ENCODE data around the gene TM2D3. TPM values are rescaled to one million over a fixed set of nuclear protein-coding genes. Genes with fewer than 3 reads are reported as not detected.

TM2D3 gene
- total and polyA plus RNA-seq, 11 donors, result 43.7 to 63.8 (median 49.5) TPM

DNA sequence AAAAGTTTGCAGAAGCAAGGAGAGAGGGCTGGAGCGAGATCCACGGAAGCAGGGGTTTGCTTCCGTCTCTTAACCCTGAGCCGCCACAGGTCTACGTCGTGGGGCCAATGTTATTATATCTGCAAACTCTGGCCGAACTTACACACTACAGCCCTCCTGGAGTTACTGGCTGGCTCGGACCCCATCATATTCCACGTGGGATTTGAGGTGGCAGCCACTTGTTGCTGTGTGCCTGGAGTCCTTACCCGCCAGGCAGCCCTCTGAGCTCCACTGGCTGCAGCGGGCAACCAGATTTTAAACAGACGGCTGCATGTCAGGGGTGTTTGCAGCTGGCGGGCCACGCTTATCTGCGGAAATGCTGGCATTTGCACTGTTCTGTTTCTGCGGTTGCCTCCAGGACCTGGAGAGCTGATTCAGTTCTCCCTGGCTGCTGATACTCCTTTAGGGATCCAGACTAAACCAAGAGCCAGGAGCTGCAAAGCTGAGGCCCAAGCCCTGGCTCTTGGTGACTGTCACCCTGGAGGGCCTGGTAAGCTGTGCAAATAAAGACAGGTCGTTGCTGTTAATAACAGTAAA, 34.7 kb downstream of the TM2D3 start:
- peak in 3 of 4 donors; percentile 10 to 33 (median 25) for ATAC-seq
- Histone ChIP-seq H3K4me3 (no peak overlapping the region), H3K9me3 (no peaks in the 10 kb centered on the region), H3K4me1 (peaks cover 0 to 75% (median 41%) of the 10 kb centered on the region in 12 donors), H3K27ac (peak overlapping the region in 6 of 12 donors; percentile 1 to 43 (median 32)), H3K36me3 (no peaks in the 10 kb centered on the region), H3K27me3 (no peaks in the 10 kb centered on the region)
- intact Hi-C loops (cut with DNase I), result loop anchor here in 1 of 10 donors (5.0 kb wide), 1 partner anchor 90 kb away; no protein-coding TSS in a partner anchor
- peak in 2 of 5 donors; percentile 57 to 59 for DNase-seq
- WGBS, 4 donors, result 72 to 80% (median 77%) methylated on average over 10 to 17 of the region's 17 CpGs
- TF ChIP-seq POLR2A (IDR thresholded peaks at IDR 0.05), result no peak
- TF ChIP-seq, protein P1, sequence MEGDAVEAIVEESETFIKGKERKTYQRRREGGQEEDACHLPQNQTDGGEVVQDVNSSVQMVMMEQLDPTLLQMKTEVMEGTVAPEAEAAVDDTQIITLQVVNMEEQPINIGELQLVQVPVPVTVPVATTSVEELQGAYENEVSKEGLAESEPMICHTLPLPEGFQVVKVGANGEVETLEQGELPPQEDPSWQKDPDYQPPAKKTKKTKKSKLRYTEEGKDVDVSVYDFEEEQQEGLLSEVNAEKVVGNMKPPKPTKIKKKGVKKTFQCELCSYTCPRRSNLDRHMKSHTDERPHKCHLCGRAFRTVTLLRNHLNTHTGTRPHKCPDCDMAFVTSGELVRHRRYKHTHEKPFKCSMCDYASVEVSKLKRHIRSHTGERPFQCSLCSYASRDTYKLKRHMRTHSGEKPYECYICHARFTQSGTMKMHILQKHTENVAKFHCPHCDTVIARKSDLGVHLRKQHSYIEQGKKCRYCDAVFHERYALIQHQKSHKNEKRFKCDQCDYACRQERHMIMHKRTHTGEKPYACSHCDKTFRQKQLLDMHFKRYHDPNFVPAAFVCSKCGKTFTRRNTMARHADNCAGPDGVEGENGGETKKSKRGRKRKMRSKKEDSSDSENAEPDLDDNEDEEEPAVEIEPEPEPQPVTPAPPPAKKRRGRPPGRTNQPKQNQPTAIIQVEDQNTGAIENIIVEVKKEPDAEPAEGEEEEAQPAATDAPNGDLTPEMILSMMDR (IDR thresholded peaks at IDR 0.05), result no peak

GRCh38 chr15:101615986-101616848, 36.0 kb downstream of the TM2D3 start:
- TF ChIP-seq, protein P1 (IDR thresholded peaks at IDR 0.05), result no peak
- TF ChIP-seq POLR2A (IDR thresholded peaks at IDR 0.05), result no peak
- ATAC-seq (peak; percentile 45 to 69 (median 60)), DNase-seq (peak; percentile 60 to 87 (median 81))
- 31 to 39% (median 37%) methylated on average over 24 to 25 of the region's 25 CpGs for WGBS, 4 donors
- Histone ChIP-seq H3K4me1 (peaks cover 0 to 81% (median 41%) of the 10 kb centered on the region in 12 donors), H3K36me3 (no peaks in the 10 kb centered on the region), H3K27me3 (no peaks in the 10 kb centered on the region), H3K9me3 (no peaks in the 10 kb centered on the region), H3K27ac (peak overlapping the region in 8 of 12 donors; percentile 4 to 77 (median 36)), H3K4me3 (peak overlapping the region in 5 of 12 donors; percentile 3 to 22 (median 13))
- intact Hi-C loops (cut with DNase I), result loop anchor here in 1 of 10 donors (5.0 kb wide), 1 partner anchor 89 kb away; no protein-coding TSS in a partner anchor

- H3K4me1 ChIP-seq, result peaks cover 0 to 78% (median 41%) of the 10 kb centered on the region in 12 donors
- peak overlapping the region in 2 of 12 donors; percentile 3 to 12 for H3K4me3 ChIP-seq
- H3K27me3 ChIP-seq, result no peaks in the 10 kb centered on the region
- TF ChIP-seq, protein P1 (IDR thresholded peaks at IDR 0.05), result no peak
- TF ChIP-seq POLR2A (IDR thresholded peaks at IDR 0.05), result no peak
- 57 to 77% (median 60%) methylated on average over 12 to 15 of the region's 15 CpGs for WGBS, 4 donors
- no peaks in the 10 kb centered on the region for H3K9me3 ChIP-seq
- peak overlapping the region in 5 of 12 donors; percentile 13 to 77 (median 42) for H3K27ac ChIP-seq
- H3K36me3 ChIP-seq, result no peaks in the 10 kb centered on the region
- ATAC-seq, result peak; percentile 30 to 62 (median 44)
- intact Hi-C loops (cut with DNase I), result loop anchor here in 1 of 10 donors (5.0 kb wide), 1 partner anchor 88 kb away; no protein-coding TSS in a partner anchor
- DNase-seq, result peak in 1 of 5 donors; percentile 65
Observed at GRCh38 chr15:101615414-101615985, 36.7 kb downstream of the TM2D3 start.

All from heart left ventricle (tissue), 16 donors.